T-helper 2 cell treated with Interferon-gamma antibody and Interleukin-4, amounts not matched to agents 5 μg/mL and 100 μg/mL, for 36 hours (primary cell): ENCODE data around the gene NOD2.

Source experiments
- DNase-seq: peaks from one replicate; pipeline ENCODE4 v3.0.0; 2021; ENCODE audit warnings: low spot score
- H3K27ac Mint-ChIP-seq: one replicate; pipeline ENCODE4 v1.8.0; 2021; ENCODE audit warnings: mild to moderate bottlenecking, mixed read lengths
- H3K27me3 Mint-ChIP-seq: one replicate; pipeline ENCODE4 v1.8.0; 2021; ENCODE audit warnings: low read depth, mixed read lengths
- H3K36me3 Mint-ChIP-seq: one replicate; pipeline ENCODE4 v1.8.0; 2021; ENCODE audit warnings: low read depth, mixed read lengths
- H3K4me1 Mint-ChIP-seq: one replicate; pipeline ENCODE4 v1.8.0; 2021; ENCODE audit warnings: low read depth, mixed read lengths
- H3K4me3 Mint-ChIP-seq: one replicate; pipeline ENCODE4 v1.8.0; 2022; ENCODE audit warnings: mild to moderate bottlenecking, moderate library complexity, mixed read lengths
- H3K9me3 Mint-ChIP-seq: one replicate; pipeline ENCODE4 v1.8.0; 2021; ENCODE audit warnings: mixed read lengths

NOD2 gene

GRCh38 chr16:50677351-50677750, 16.1 kb upstream of the NOD2 start:
- Mint-ChIP-seq H3K4me1 (peaks cover 42% of the 10 kb centered on the region), H3K27ac (peak overlapping the region; percentile 67), H3K9me3 (peaks cover 11% of the 10 kb centered on the region), H3K27me3 (no peaks in the 10 kb centered on the region), H3K4me3 (peak overlapping the region; percentile 93), H3K36me3 (peaks cover 72% of the 10 kb centered on the region)
- DNase-seq, result no peak

- H3K27me3 Mint-ChIP-seq, result no peaks in the 10 kb centered on the region
- peaks cover 51% of the 10 kb centered on the region for H3K4me1 Mint-ChIP-seq
- peak overlapping the region; percentile 34 for H3K27ac Mint-ChIP-seq
- peaks cover 3% of the 10 kb centered on the region for H3K9me3 Mint-ChIP-seq
- no peak for DNase-seq
- peaks cover 62% of the 10 kb centered on the region for H3K36me3 Mint-ChIP-seq
- peak overlapping the region; percentile 93 for H3K4me3 Mint-ChIP-seq
Measured at GRCh38 chr16:50678531-50678930, 14.9 kb upstream of the NOD2 start.

GRCh38 chr16:50679266-50679665, 14.1 kb upstream of the NOD2 start:
- Mint-ChIP-seq H3K9me3 (no peaks in the 10 kb centered on the region), H3K4me3 (peak overlapping the region; percentile 93), H3K27me3 (no peaks in the 10 kb centered on the region), H3K27ac (peak overlapping the region; percentile 85), H3K4me1 (peaks cover 57% of the 10 kb centered on the region), H3K36me3 (peaks cover 56% of the 10 kb centered on the region)
- DNase-seq, result no peak

- DNase-seq, result no peak
- no peaks in the 10 kb centered on the region for H3K27me3 Mint-ChIP-seq
- H3K27ac Mint-ChIP-seq, result peak overlapping the region; percentile 85
- peak overlapping the region; percentile 93 for H3K4me3 Mint-ChIP-seq
- peaks cover 64% of the 10 kb centered on the region for H3K4me1 Mint-ChIP-seq
- H3K9me3 Mint-ChIP-seq, result no peaks in the 10 kb centered on the region
- peaks cover 52% of the 10 kb centered on the region for H3K36me3 Mint-ChIP-seq
Measured at GRCh38 chr16:50679676-50680555, 13.5 kb upstream of the NOD2 start.

- Mint-ChIP-seq H3K27me3 (no peaks in the 10 kb centered on the region), H3K27ac (peak overlapping the region; percentile 85), H3K4me1 (peaks cover 70% of the 10 kb centered on the region), H3K36me3 (peaks cover 46% of the 10 kb centered on the region), H3K4me3 (peak overlapping the region; percentile 93), H3K9me3 (no peaks in the 10 kb centered on the region)
- DNase-seq, result no peak
Measured at GRCh38 chr16:50680556-50680893, 12.9 kb upstream of the NOD2 start.

- DNase-seq, result peak; percentile 53
- H3K27ac Mint-ChIP-seq, result peak within 1 kb of the TSS; percentile 85
- H3K4me1 Mint-ChIP-seq, result peaks cover 75% of the 10 kb centered on the region
- H3K36me3 Mint-ChIP-seq, result peaks cover 39% of the 10 kb centered on the region
- no peaks in the 10 kb centered on the region for H3K9me3 Mint-ChIP-seq
- H3K4me3 Mint-ChIP-seq, result peak within 1 kb of the TSS; percentile 93
- no peaks in the 10 kb centered on the region for H3K27me3 Mint-ChIP-seq
Measured at GRCh38 chr16:50681021-50681885, 12.2 kb upstream of the NOD2 start, which contains the start of gene SNX20. Gene SNX20 (minus strand): TSS chr16:50681312. CDS start chr16:50677526, 3,786 bp downstream.

GRCh38 chr16:50683689-50684374, 9.6 kb upstream of the NOD2 start:
- H3K4me3 Mint-ChIP-seq, result peak overlapping the region; percentile 71
- peaks cover 13% of the 10 kb centered on the region for H3K36me3 Mint-ChIP-seq
- no peaks in the 10 kb centered on the region for H3K9me3 Mint-ChIP-seq
- peak overlapping the region; percentile 89 for H3K27ac Mint-ChIP-seq
- H3K27me3 Mint-ChIP-seq, result no peaks in the 10 kb centered on the region
- DNase-seq, result peak; percentile 76
- peaks cover 61% of the 10 kb centered on the region for H3K4me1 Mint-ChIP-seq

GRCh38 chr16:50684823-50685461, 8.5 kb upstream of the NOD2 start:
- Mint-ChIP-seq H3K27me3 (no peaks in the 10 kb centered on the region), H3K4me1 (peaks cover 54% of the 10 kb centered on the region), H3K4me3 (peak overlapping the region; percentile 71), H3K9me3 (no peaks in the 10 kb centered on the region), H3K36me3 (peaks cover 8% of the 10 kb centered on the region), H3K27ac (peak overlapping the region; percentile 89)
- peak; percentile 52 for DNase-seq

- peaks cover 50% of the 10 kb centered on the region for H3K4me1 Mint-ChIP-seq
- peak overlapping the region; percentile 71 for H3K4me3 Mint-ChIP-seq
- H3K36me3 Mint-ChIP-seq, result peaks cover 3% of the 10 kb centered on the region
- no peaks in the 10 kb centered on the region for H3K9me3 Mint-ChIP-seq
- H3K27me3 Mint-ChIP-seq, result no peaks in the 10 kb centered on the region
- peak overlapping the region; percentile 89 for H3K27ac Mint-ChIP-seq
- DNase-seq, result no peak
Measured at GRCh38 chr16:50685462-50686063, 7.8 kb upstream of the NOD2 start.

- Mint-ChIP-seq H3K9me3 (no peaks in the 10 kb centered on the region), H3K36me3 (peaks cover 3% of the 10 kb centered on the region), H3K4me3 (no peak overlapping the region), H3K4me1 (peaks cover 44% of the 10 kb centered on the region), H3K27ac (no peak overlapping the region), H3K27me3 (peaks cover 4% of the 10 kb centered on the region)
- no peak for DNase-seq
Measured at GRCh38 chr16:50688083-50688482, 5.3 kb upstream of the NOD2 start.

GRCh38 chr16:50688867-50689266, 4.5 kb upstream of the NOD2 start:
- Mint-ChIP-seq H3K9me3 (no peaks in the 10 kb centered on the region), H3K4me1 (peaks cover 38% of the 10 kb centered on the region), H3K4me3 (no peak overlapping the region), H3K27me3 (peaks cover 4% of the 10 kb centered on the region), H3K27ac (no peak overlapping the region), H3K36me3 (peaks cover 3% of the 10 kb centered on the region)
- no peak for DNase-seq

GRCh38 chr16:50690177-50690576, 3.2 kb upstream of the NOD2 start:
- H3K27me3 Mint-ChIP-seq, result peaks cover 4% of the 10 kb centered on the region
- H3K36me3 Mint-ChIP-seq, result no peaks in the 10 kb centered on the region
- peaks cover 35% of the 10 kb centered on the region for H3K4me1 Mint-ChIP-seq
- H3K4me3 Mint-ChIP-seq, result no peak overlapping the region
- DNase-seq, result no peak
- H3K9me3 Mint-ChIP-seq, result no peaks in the 10 kb centered on the region
- H3K27ac Mint-ChIP-seq, result no peak overlapping the region

- Mint-ChIP-seq H3K9me3 (no peaks in the 10 kb centered on the region), H3K4me3 (peak overlapping the region; percentile 76)
Measured at GRCh38 chr16:50692644-50692998, 785 bp upstream of the NOD2 start.

More at GRCh38 chr16:50692644-50692998, 785 bp upstream of the NOD2 start:
- no peaks in the 10 kb centered on the region for H3K36me3 Mint-ChIP-seq
- DNase-seq, result no peak
- peaks cover 4% of the 10 kb centered on the region for H3K27me3 Mint-ChIP-seq
- peak overlapping the region; percentile 67 for H3K27ac Mint-ChIP-seq
- H3K4me1 Mint-ChIP-seq, result peaks cover 41% of the 10 kb centered on the region
